Neural cell (in vitro differentiated cells): ENCODE data around the gene PRKCE.

ENCODE experiments used
- CTCF ChIP-seq: fragments of 450-650 bp; IDR thresholded peaks from 2 replicates; pipeline ENCODE4 v1.5.1; 2014; ENCODE audit warnings: antibody characterized with exemption, mild to moderate bottlenecking, moderate library complexity; ENCODE audit not compliant: poor library complexity, severe bottlenecking
- EP300 ChIP-seq: fragments of 450-650 bp; conservative IDR thresholded peaks from 2 replicates; pipeline ENCODE4 v1.6.1; 2014; ENCODE audit warnings: antibody characterized with exemption, mild to moderate bottlenecking, moderate library complexity; ENCODE audit not compliant: poor library complexity, severe bottlenecking
- MXI1 ChIP-seq: fragments of 450-650 bp; conservative IDR thresholded peaks from 2 replicates; pipeline ENCODE4 v1.6.1; 2014; ENCODE audit warnings: antibody characterized with exemption, mild to moderate bottlenecking; ENCODE audit not compliant: poor library complexity, severe bottlenecking
- POLR2AphosphoS5 ChIP-seq: IDR thresholded peaks from 2 replicates; pipeline ENCODE4 v1.6.1; 2012
- TAF1 ChIP-seq: IDR thresholded peaks from 2 replicates; pipeline ENCODE4 v1.6.1; 2012; ENCODE audit warnings: low read depth

GRCh38 chr2:45919160-45919650, 267.7 kb downstream of the PRKCE start:
- TF ChIP-seq POLR2AphosphoS5 (no peak), CTCF (no peak), EP300 (no peak), MXI1 (no peak), TAF1 (no peak)
